Adipocyte (in vitro differentiated cells): ENCODE results near the gene MUL1.

ENCODE experiments used
- DNase-seq: peaks from one replicate; pipeline ENCODE4 v3.0.0-alpha.2; 2015; ENCODE audit warnings: low read depth
- H3K27me3 ChIP-seq: replicated peaks from 2 replicates; pipeline ENCODE4 v1.7.0; 2013; ENCODE audit warnings: mild to moderate bottlenecking, low read length, moderate library complexity; ENCODE audit not compliant: control insufficient read depth, insufficient read depth
- H3K36me3 ChIP-seq: 2 replicates; pipeline ENCODE4 v1.7.0; 2013; ENCODE audit warnings: low read length, mild to moderate bottlenecking, moderate library complexity; ENCODE audit not compliant: control insufficient read depth, insufficient read depth, severe bottlenecking
- H3K4me1 ChIP-seq: 2 replicates; pipeline ENCODE4 v1.7.0; 2013; ENCODE audit warnings: mild to moderate bottlenecking, low read length, moderate library complexity; ENCODE audit not compliant: control insufficient read depth, insufficient read depth
- H3K4me3 ChIP-seq: 2 replicates; pipeline ENCODE4 v1.7.0; 2013; ENCODE audit warnings: mild to moderate bottlenecking, low read length, moderate library complexity
- H3K9ac ChIP-seq: 2 replicates; pipeline ENCODE4 v1.7.0; 2013; ENCODE audit warnings: mild to moderate bottlenecking, low read length, moderate library complexity
- H3K9me3 ChIP-seq: 2 replicates; pipeline ENCODE4 v1.7.0; 2013; ENCODE audit warnings: mild to moderate bottlenecking, low read length, moderate library complexity; ENCODE audit not compliant: control insufficient read depth

Gene MUL1

GRCh38 chr1:20454004-20454403, 53.9 kb downstream of the MUL1 start:
- Histone ChIP-seq H3K9me3 (no peaks in the 10 kb centered on the region), H3K9ac (no peak overlapping the region), H3K4me3 (no peak overlapping the region), H3K4me1 (no peaks in the 10 kb centered on the region), H3K36me3 (no peaks in the 10 kb centered on the region), H3K27me3 (peaks cover 6% of the 10 kb centered on the region)
- DNase-seq: no peak

DNA sequence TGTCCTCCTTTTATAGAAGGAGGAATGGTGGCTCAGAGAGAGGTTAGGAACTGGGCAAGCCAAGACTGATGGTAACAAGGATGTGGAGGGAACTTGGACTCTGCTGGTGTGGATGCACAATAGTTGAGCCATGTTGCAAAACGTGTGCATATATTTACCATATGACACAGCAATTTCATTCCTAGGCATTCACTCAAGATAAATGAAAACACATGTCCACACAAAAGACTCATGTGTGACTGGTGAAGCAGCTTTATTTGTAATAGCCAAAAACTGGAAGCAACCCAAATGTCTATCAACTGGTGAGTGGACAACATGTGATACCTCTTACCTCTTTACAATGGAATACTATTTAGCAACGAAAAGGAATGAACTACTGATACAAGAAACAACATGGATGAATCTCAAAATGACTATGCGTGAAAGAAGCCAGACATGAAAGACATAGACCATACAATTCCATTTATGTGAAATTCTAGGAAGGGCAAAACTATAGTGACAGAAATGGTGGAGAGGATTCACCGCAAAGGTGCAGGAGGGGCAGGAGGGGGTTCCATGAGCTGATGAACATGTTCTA, 58.1 kb downstream of the MUL1 start:
- Histone ChIP-seq H3K36me3 (no peaks in the 10 kb centered on the region), H3K4me1 (peaks cover 11% of the 10 kb centered on the region), H3K4me3 (no peak overlapping the region), H3K9ac (no peak overlapping the region), H3K27me3 (no peaks in the 10 kb centered on the region), H3K9me3 (no peaks in the 10 kb centered on the region)
- DNase-seq: peak; percentile 61
